RWPE2 (cell line): ENCODE measurements around the gene DCST1.

ENCODE experiments used
- ATAC-seq: fragments of 200-7000 bp; cut with Tn5 transposase; 3 replicates; pipeline ENCODE4 v1.9.1; 2021; ENCODE audit warnings: low read depth
- DNase-seq: peaks from one replicate; pipeline ENCODE4 v3.0.0-alpha.2; 2020; ENCODE audit warnings: low spot score
- H3K27ac ChIP-seq: fragments of 450-650 bp; 2 replicates; pipeline ENCODE4 v1.5.1; 2017; ENCODE audit warnings: mild to moderate bottlenecking; ENCODE audit not compliant: poor library complexity, severe bottlenecking
- H3K27me3 ChIP-seq: fragments of 250-450 bp; sonication (Bioruptor Pico); 2 replicates; pipeline ENCODE4 v1.5.1; 2021; ENCODE audit warnings: mild to moderate bottlenecking, moderate library complexity; ENCODE audit not compliant: insufficient read depth, poor library complexity, severe bottlenecking
- H3K36me3 ChIP-seq: fragments of 250-450 bp; sonication (Bioruptor Pico); 2 replicates; pipeline ENCODE4 v1.5.1; 2020; ENCODE audit warnings: low read depth, mild to moderate bottlenecking, moderate library complexity
- H3K4me1 ChIP-seq: fragments of 250-450 bp; sonication (Bioruptor Pico); 2 replicates; pipeline ENCODE4 v1.5.1; 2021; ENCODE audit warnings: mild to moderate bottlenecking, moderate library complexity; ENCODE audit not compliant: insufficient read depth, poor library complexity, severe bottlenecking
- H3K4me3 ChIP-seq: fragments of 250-450 bp; sonication (Bioruptor Pico); 2 replicates; pipeline ENCODE4 v1.5.1; 2021; ENCODE audit warnings: mild to moderate bottlenecking, moderate library complexity; ENCODE audit not compliant: severe bottlenecking
- H3K9me3 ChIP-seq: fragments of 250-450 bp; sonication (Bioruptor Pico); 2 replicates; pipeline ENCODE4 v1.5.1; 2021; ENCODE audit warnings: mild to moderate bottlenecking, moderate library complexity; ENCODE audit not compliant: severe bottlenecking
- TF ChIP-seq, protein P1 (sequence below): fragments of 450-650 bp; IDR thresholded peaks from one replicate; pipeline ENCODE4 v1.5.1; 2017; ENCODE audit warnings: mild to moderate bottlenecking, moderate library complexity; ENCODE audit not compliant: poor library complexity, severe bottlenecking

Gene DCST1

DNA sequence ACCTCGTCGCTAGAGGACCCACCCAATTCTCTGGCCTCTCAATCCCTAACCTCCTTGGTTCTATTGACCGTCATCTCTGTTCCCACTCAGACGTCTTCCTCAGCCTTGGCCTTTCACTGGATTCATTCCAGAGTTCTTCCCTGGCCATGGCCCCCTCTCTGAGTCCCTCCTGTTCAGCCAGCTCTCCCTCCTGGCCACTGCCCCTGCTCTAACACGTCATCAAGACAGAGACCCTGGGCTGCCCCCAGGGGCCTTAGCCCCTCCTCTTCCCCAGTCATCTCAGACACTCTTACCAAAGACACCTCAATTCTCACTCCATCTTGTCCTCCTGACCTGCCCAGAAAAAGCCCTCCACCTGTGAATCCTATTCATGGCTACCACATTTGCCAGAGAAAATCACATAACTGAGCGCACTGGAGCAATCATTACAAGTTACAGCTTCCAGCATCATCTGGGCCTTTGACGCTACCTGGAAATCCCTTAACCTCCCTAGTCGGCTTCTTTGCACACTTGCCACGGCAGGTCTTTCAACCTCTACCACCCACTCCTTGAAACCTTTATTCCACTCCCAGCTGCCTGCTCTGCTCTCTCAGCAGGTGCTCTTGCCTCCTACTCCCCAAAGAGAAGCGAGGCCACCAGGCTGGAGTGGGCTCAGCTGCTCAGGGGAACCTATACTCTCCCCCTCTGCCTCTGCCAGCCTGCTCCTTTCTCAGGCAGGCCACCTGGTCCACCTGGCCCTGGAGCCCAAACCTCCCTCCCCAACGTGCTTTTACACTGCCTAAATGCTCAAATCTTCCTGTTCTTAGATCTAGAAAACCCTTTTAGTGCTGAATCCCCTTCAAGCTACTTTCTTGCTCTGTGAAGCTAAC lies 14.0 kb upstream of the DCST1 start:
- Histone ChIP-seq H3K36me3 (peaks cover 18% of the 10 kb centered on the region), H3K9me3 (no peaks in the 10 kb centered on the region), H3K27ac (peak overlapping the region; percentile 92), H3K4me1 (peaks cover 25% of the 10 kb centered on the region), H3K27me3 (no peaks in the 10 kb centered on the region), H3K4me3 (no peak overlapping the region)
- DNase-seq (peak; percentile 40), ATAC-seq (no peak)
- TF ChIP-seq, protein P1, sequence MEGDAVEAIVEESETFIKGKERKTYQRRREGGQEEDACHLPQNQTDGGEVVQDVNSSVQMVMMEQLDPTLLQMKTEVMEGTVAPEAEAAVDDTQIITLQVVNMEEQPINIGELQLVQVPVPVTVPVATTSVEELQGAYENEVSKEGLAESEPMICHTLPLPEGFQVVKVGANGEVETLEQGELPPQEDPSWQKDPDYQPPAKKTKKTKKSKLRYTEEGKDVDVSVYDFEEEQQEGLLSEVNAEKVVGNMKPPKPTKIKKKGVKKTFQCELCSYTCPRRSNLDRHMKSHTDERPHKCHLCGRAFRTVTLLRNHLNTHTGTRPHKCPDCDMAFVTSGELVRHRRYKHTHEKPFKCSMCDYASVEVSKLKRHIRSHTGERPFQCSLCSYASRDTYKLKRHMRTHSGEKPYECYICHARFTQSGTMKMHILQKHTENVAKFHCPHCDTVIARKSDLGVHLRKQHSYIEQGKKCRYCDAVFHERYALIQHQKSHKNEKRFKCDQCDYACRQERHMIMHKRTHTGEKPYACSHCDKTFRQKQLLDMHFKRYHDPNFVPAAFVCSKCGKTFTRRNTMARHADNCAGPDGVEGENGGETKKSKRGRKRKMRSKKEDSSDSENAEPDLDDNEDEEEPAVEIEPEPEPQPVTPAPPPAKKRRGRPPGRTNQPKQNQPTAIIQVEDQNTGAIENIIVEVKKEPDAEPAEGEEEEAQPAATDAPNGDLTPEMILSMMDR = no peak

DNA sequence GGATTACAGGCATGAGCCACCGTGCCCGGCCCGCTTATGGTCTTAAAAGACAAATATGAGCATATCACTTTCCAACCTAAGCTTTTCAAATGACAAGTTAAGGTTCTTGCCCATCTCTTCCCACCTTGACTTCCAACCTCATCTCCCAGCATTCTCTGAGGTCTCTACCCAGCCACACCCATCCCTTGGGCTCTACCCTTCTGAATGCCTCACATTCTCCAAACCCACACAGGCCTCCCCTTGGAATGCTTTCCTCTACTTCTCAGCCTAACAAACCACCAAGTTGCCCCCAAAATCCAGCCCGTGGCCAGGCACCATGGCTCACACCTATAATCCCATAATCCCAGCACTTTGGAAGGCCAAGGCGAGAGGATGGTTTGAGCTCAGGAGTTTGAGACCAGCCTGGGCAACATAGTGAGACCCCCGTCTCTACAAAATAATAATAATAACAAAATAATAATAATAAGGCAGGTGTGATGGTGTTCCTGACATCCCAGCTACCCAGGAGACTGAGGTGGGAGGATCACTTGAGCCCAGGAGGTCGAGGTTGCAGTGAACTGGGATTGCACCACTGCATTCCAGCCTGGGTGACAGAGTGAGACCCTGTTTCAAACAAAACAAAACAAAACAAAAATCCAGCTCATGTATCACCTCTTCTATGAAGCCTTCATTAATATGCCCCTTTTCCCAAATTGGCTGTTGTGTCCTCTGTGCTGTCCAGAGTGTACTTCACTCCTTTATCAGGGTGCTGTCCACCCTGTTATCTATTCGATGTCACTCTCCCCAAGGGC lies 11.3 kb upstream of the DCST1 start:
- TF ChIP-seq, protein P1 = no peak
- H3K27me3 ChIP-seq = no peaks in the 10 kb centered on the region
- no peak overlapping the region for H3K4me3 ChIP-seq
- no peaks in the 10 kb centered on the region for H3K9me3 ChIP-seq
- DNase-seq = no peak
- peak overlapping the region; percentile 46 for H3K27ac ChIP-seq
- H3K36me3 ChIP-seq = peaks cover 9% of the 10 kb centered on the region
- no peak for ATAC-seq
- peaks cover 27% of the 10 kb centered on the region for H3K4me1 ChIP-seq

DNA sequence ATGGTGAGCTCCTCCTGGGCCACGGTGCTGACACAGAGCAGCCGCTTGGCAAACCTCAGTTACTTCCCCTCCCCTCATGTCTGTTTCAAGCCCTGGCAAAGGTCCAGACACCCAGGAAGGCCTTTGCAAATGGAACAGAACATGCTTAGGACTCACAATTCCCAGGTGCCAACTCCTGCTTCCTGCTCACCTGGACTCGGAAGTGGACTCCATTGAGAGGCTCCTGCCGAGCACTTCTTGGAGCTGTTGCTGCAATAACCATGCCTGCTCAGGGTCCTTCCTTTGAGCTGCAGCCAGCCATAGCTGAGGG lies 10.7 kb upstream of the DCST1 start:
- no peaks in the 10 kb centered on the region for H3K9me3 ChIP-seq
- peak overlapping the region; percentile 46 for H3K27ac ChIP-seq
- no peaks in the 10 kb centered on the region for H3K27me3 ChIP-seq
- peak; percentile 60 for DNase-seq
- TF ChIP-seq, protein P1 = no peak
- H3K4me3 ChIP-seq = no peak overlapping the region
- ATAC-seq = peak; percentile 31
- H3K4me1 ChIP-seq = peaks cover 23% of the 10 kb centered on the region
- H3K36me3 ChIP-seq = peaks cover 8% of the 10 kb centered on the region

DNA sequence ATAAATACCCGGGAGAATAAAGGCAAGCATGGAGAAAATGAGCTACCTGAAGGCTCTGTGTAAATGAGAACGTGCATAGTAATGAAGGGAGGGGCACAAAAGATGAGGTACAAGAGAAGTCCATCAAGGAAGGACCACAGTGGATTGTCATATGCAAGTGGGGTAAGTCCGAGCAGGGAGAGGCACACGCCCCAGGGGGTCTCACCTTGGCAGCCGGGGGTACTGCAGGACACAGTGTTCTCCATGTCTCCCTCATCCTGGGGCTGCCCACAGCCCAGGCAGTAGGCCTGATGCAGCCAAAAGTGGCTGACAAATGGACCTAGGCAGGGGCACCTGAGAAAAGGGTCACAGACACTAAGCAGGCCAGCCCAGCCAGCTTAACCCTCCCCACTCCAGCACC lies 10.0 kb upstream of the DCST1 start:
- Histone ChIP-seq H3K36me3 (peaks cover 5% of the 10 kb centered on the region; the same call in 1 of the 2 replicates), H3K9me3 (no peaks in the 10 kb centered on the region), H3K4me1 (peaks cover 21% of the 10 kb centered on the region), H3K27ac (peak overlapping the region; percentile 46), H3K27me3 (no peaks in the 10 kb centered on the region), H3K4me3 (no peak overlapping the region)
- ATAC-seq (no peak), DNase-seq (peak; percentile 45)
- TF ChIP-seq, protein P1 = no peak

DNA sequence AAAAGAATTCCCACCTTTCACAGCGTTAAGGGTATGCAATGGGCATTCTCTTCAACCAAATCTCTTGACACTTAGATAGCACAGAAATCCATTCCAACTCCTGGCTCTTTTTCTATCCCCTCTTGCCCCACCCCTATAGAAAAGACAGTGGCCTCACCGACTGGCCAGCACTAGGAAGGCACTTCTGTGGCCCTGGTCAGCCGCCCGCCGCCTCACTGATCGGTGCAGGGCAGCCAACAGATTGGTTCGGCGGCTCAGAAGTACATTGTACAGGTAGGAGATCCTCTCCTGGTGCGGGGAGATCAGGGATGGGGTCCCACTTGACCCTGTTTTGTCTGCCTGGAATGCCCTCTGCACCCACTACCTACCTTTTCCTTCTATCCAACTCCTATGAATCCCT lies 9.3 kb upstream of the DCST1 start:
- no peak for ATAC-seq

More for the DNA sequence above, 9.3 kb upstream of the DCST1 start:
- Histone ChIP-seq H3K4me3 (no peak overlapping the region), H3K4me1 (peaks cover 21% of the 10 kb centered on the region), H3K27me3 (no peaks in the 10 kb centered on the region), H3K36me3 (no peaks in the 10 kb centered on the region), H3K27ac (no peak overlapping the region), H3K9me3 (no peaks in the 10 kb centered on the region)
- TF ChIP-seq, protein P1 = no peak
- DNase-seq = peak; percentile 42
